Astrocyte (in vitro differentiated cells and primary cell): ENCODE measurements around the gene IL12RB2. TPM values are rescaled to one million over a fixed set of nuclear protein-coding genes. Genes with fewer than 3 reads are reported as not detected.

Source experiments
- DNase-seq: peaks from one replicate; pipeline ENCODE4 v3.0.0-alpha.2; 2010; ENCODE audit warnings: low read depth
- FAIRE-seq: peaks from 2 replicates; lab custom pipeline; 2011; peaks lifted over from hg19 to GRCh38; lab: Jason Lieb, UNC
- H2AFZ ChIP-seq: 2 replicates; pipeline ENCODE4 v1.6.0; 2012; ENCODE audit warnings: low read depth, low read length, inconsistent platforms
- H3K27ac ChIP-seq: 2 replicates; pipeline ENCODE4 v1.5.1; 2011; ENCODE audit warnings: low read depth, low read length, inconsistent platforms
- H3K27me3 ChIP-seq: 2 replicates; pipeline ENCODE4 v1.6.0; 2011; ENCODE audit warnings: low read length, inconsistent platforms; ENCODE audit not compliant: insufficient read depth
- H3K36me3 ChIP-seq: 2 replicates; pipeline ENCODE4 v1.5.1; 2011; ENCODE audit warnings: low read length, inconsistent platforms; ENCODE audit not compliant: insufficient read depth
- H3K4me1 ChIP-seq: 2 replicates; pipeline ENCODE4 v1.5.1; 2011; ENCODE audit warnings: low read length, inconsistent platforms; ENCODE audit not compliant: insufficient read depth
- H3K4me2 ChIP-seq: 2 replicates; pipeline ENCODE4 v1.6.0; 2012; ENCODE audit warnings: low read length, inconsistent platforms
- H3K4me3 ChIP-seq: 2 replicates; pipeline ENCODE4 v1.5.1; 2011; ENCODE audit warnings: low read depth, mild to moderate bottlenecking, low read length, inconsistent platforms; ENCODE audit not compliant: insufficient read depth
- H3K79me2 ChIP-seq: 2 replicates; pipeline ENCODE4 v1.6.0; 2012; ENCODE audit warnings: mild to moderate bottlenecking, low read length, inconsistent platforms; ENCODE audit not compliant: insufficient read depth
- H3K9ac ChIP-seq: 2 replicates; pipeline ENCODE4 v1.6.0; 2012; ENCODE audit warnings: mild to moderate bottlenecking, low read length, inconsistent platforms
- H3K9me3 ChIP-seq: 2 replicates; pipeline ENCODE4 v1.5.1; 2012; ENCODE audit warnings: low read depth, mild to moderate bottlenecking, low read length, inconsistent platforms; ENCODE audit not compliant: insufficient read depth
- H4K20me1 ChIP-seq: 2 replicates; pipeline ENCODE4 v1.6.0; 2012; ENCODE audit warnings: low read length, inconsistent platforms; ENCODE audit not compliant: insufficient read depth
- H3K27ac Mint-ChIP-seq: one replicate; pipeline ENCODE4 v1.8.0; 2021; ENCODE audit warnings: mild to moderate bottlenecking, mixed read lengths; ENCODE audit not compliant: unreplicated experiment
- H3K27me3 Mint-ChIP-seq: one replicate; pipeline ENCODE4 v1.8.0; 2021; ENCODE audit warnings: low read depth, mixed read lengths; ENCODE audit not compliant: unreplicated experiment
- H3K36me3 Mint-ChIP-seq: one replicate; pipeline ENCODE4 v1.8.0; 2021; ENCODE audit warnings: low read depth, mixed read lengths; ENCODE audit not compliant: unreplicated experiment
- H3K4me1 Mint-ChIP-seq: one replicate; pipeline ENCODE4 v1.8.0; 2021; ENCODE audit warnings: low read depth, mixed read lengths; ENCODE audit not compliant: unreplicated experiment
- H3K4me3 Mint-ChIP-seq: one replicate; pipeline ENCODE4 v1.8.0; 2021; ENCODE audit warnings: mild to moderate bottlenecking, moderate library complexity, mixed read lengths; ENCODE audit not compliant: unreplicated experiment
- H3K9me3 Mint-ChIP-seq: one replicate; pipeline ENCODE4 v1.8.0; 2021; ENCODE audit warnings: mild to moderate bottlenecking, mixed read lengths; ENCODE audit not compliant: unreplicated experiment
- CTCF ChIP-seq: IDR thresholded peaks from 2 replicates; pipeline ENCODE4 v1.5.1; 2011; ENCODE audit warnings: low read depth, mild to moderate bottlenecking, inconsistent platforms, low read length, moderate library complexity; ENCODE audit not compliant: insufficient read depth
- EZH2 ChIP-seq: IDR thresholded peaks from 2 replicates; pipeline ENCODE4 v1.6.1; 2012; ENCODE audit warnings: mild to moderate bottlenecking, low read length, inconsistent platforms; ENCODE audit not compliant: insufficient read depth
- total RNA-seq: library from RNA; stranded (reverse); gene quantifications from 2 replicates; pipeline ENCODE4 v1.2.1, GENCODE V29; 2021

The IL12RB2 gene
- total RNA-seq, 1 donor from 2014 or later, result 0.11 TPM

DNA sequence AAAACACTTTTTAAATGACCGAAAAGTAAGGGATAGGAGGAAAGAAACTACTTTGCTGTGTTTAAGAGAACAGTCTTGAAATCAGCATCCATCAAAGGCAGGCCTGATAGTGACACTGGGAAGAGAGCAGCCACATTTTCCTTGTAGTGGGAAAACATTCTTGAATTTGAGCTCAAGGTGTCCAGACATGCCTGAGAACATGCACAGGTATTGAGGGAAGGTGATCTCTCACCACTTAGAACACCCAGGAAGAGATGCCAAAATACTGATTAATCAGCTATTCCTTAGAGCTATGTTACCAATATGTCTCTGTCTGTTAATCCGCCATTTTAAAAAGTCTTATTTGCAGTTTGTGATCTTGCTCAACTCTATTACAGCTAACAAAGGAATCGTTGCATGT, 25.9 kb downstream of the IL12RB2 start:
- peaks cover 12% of the 10 kb centered on the region for H3K4me1 Mint-ChIP-seq
- H3K4me2 ChIP-seq, result no peak overlapping the region
- no peaks in the 10 kb centered on the region for H3K27me3 ChIP-seq
- no peaks in the 10 kb centered on the region for H3K9me3 ChIP-seq
- no peak overlapping the region for H3K27ac ChIP-seq
- DNase-seq (no peak), FAIRE-seq (no peak)
- no peaks in the 10 kb centered on the region for H4K20me1 ChIP-seq
- no peaks in the 10 kb centered on the region for H3K27me3 Mint-ChIP-seq
- no peaks in the 10 kb centered on the region for H3K9me3 Mint-ChIP-seq
- H3K4me1 ChIP-seq, result no peaks in the 10 kb centered on the region
- no peak overlapping the region for H3K9ac ChIP-seq
- no peak overlapping the region for H2AFZ ChIP-seq
- H3K36me3 Mint-ChIP-seq, result no peaks in the 10 kb centered on the region
- H3K36me3 ChIP-seq, result no peaks in the 10 kb centered on the region
- H3K4me3 Mint-ChIP-seq, result no peak overlapping the region
- H3K27ac Mint-ChIP-seq, result no peak overlapping the region
- no peak overlapping the region for H3K4me3 ChIP-seq
- TF ChIP-seq CTCF, result no peak
- TF ChIP-seq EZH2, result no peak
- no peaks in the 10 kb centered on the region for H3K79me2 ChIP-seq

- H3K4me3 ChIP-seq, result no peak overlapping the region
- no peak overlapping the region for H3K27ac ChIP-seq
- no peak for TF ChIP-seq CTCF
- no peak for TF ChIP-seq EZH2
- H3K36me3 Mint-ChIP-seq, result no peaks in the 10 kb centered on the region
- H3K9me3 ChIP-seq, result no peaks in the 10 kb centered on the region
- peaks cover 27% of the 10 kb centered on the region for H3K4me1 Mint-ChIP-seq
- no peaks in the 10 kb centered on the region for H3K27me3 ChIP-seq
- DNase-seq (no peak), FAIRE-seq (no peak)
- no peak overlapping the region for H3K4me3 Mint-ChIP-seq
- H3K9me3 Mint-ChIP-seq, result no peaks in the 10 kb centered on the region
- H3K9ac ChIP-seq, result no peak overlapping the region
- H4K20me1 ChIP-seq, result no peaks in the 10 kb centered on the region
- H3K27ac Mint-ChIP-seq, result no peak overlapping the region
- peaks cover 14% of the 10 kb centered on the region for H3K4me1 ChIP-seq
- H2AFZ ChIP-seq, result no peak overlapping the region
- H3K79me2 ChIP-seq, result no peaks in the 10 kb centered on the region
- no peak overlapping the region for H3K4me2 ChIP-seq
- H3K27me3 Mint-ChIP-seq, result no peaks in the 10 kb centered on the region
- no peaks in the 10 kb centered on the region for H3K36me3 ChIP-seq
Measured at GRCh38 chr1:67335411-67335810, 27.7 kb downstream of the IL12RB2 start.

DNA sequence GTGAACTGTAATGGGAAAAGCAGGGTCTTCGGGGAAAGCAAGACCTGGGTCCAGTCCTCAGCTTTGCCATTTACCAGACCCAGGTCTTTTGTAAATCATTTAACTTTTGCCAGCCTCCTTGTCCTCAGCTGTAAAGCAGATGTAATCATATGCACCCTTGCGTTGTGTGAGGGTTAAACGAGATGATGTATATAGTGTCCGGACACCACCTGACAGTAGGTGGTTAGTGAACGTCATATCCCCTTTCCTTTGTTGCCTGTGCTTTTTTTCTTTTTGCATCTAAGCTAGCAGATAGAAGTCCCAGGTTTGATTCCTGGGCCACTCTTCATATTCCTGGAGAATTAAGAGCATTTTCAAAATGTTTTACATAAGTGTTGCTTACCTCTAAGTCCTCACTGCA, 28.5 kb downstream of the IL12RB2 start:
- no peak overlapping the region for H2AFZ ChIP-seq

More for the DNA sequence above, 28.5 kb downstream of the IL12RB2 start:
- H3K4me3 Mint-ChIP-seq, result no peak overlapping the region
- peaks cover 31% of the 10 kb centered on the region for H3K4me1 Mint-ChIP-seq
- TF ChIP-seq EZH2, result no peak
- TF ChIP-seq CTCF, result no peak
- H3K27me3 Mint-ChIP-seq, result no peaks in the 10 kb centered on the region
- Histone ChIP-seq H3K4me3 (no peak overlapping the region), H3K36me3 (no peaks in the 10 kb centered on the region), H3K9ac (no peak overlapping the region), H3K27me3 (no peaks in the 10 kb centered on the region), H3K9me3 (no peaks in the 10 kb centered on the region), H3K79me2 (no peaks in the 10 kb centered on the region), H3K4me2 (no peak overlapping the region), H4K20me1 (no peaks in the 10 kb centered on the region), H3K4me1 (peaks cover 17% of the 10 kb centered on the region), H3K27ac (no peak overlapping the region)
- H3K27ac Mint-ChIP-seq, result no peak overlapping the region
- DNase-seq (no peak), FAIRE-seq (no peak)
- H3K9me3 Mint-ChIP-seq, result no peaks in the 10 kb centered on the region
- H3K36me3 Mint-ChIP-seq, result no peaks in the 10 kb centered on the region
